Tibial nerve (tissue), 4 donors: ENCODE data around the gene IFI27L2. TPM values are rescaled to one million over a fixed set of nuclear protein-coding genes. Genes with fewer than 3 reads are reported as not detected.

Source experiments
- DNase-seq, 2 donors: peaks; one replicate each; pipeline ENCODE4 v3.0.0-alpha.2; 2019; ENCODE audit warnings: low spot score in 2 of 2
- H3K27ac ChIP-seq, 4 donors: fragments of 200-600 bp; sonication (generic) in 3 of 4; one replicate each; pipeline ENCODE4 v1.5.1; 2017 to 2019; ENCODE audit warnings: mild to moderate bottlenecking in 1 of 4
- H3K27me3 ChIP-seq, 2 donors: fragments of 200-600 bp; sonication (generic) in 1 of 2; one replicate each; pipeline versions ENCODE4 v1.5.1 to v1.6.0; 2017 to 2019
- H3K36me3 ChIP-seq, 3 donors: fragments of 200-600 bp; sonication (generic); one replicate each; pipeline ENCODE4 v1.5.1; 2018 to 2019
- H3K4me1 ChIP-seq, 4 donors: fragments of 200-600 bp; sonication (generic) in 3 of 4; one replicate each; pipeline ENCODE4 v1.5.1; 2017 to 2019
- H3K4me3 ChIP-seq, 4 donors: fragments of 200-600 bp; sonication (generic) in 3 of 4; one replicate each; pipeline ENCODE4 v1.5.1; 2017 to 2019; ENCODE audit warnings: mild to moderate bottlenecking in 1 of 4, moderate library complexity in 1 of 4
- H3K9me3 ChIP-seq, 4 donors: fragments of 200-600 bp; sonication (generic) in 3 of 4; one replicate each; pipeline ENCODE4 v1.5.1; 2017 to 2019
- CTCF ChIP-seq, 5 experiments: fragments of 200-600 bp in 3 of 5; fragments of 450-650 bp in 2 of 5; sonication (generic) in 3 of 5; IDR thresholded peaks; one replicate each; pipeline ENCODE4 v1.5.1; 2016 to 2019; ENCODE audit warnings: antibody characterized with exemption in 5 of 5, mild to moderate bottlenecking in 3 of 5, moderate library complexity in 2 of 5
- EP300 ChIP-seq, 2 donors: sonication (generic); formaldehyde crosslinking; IDR thresholded peaks; one replicate each; pipeline ENCODE4 v1.6.1; 2017; ENCODE audit warnings: antibody characterized with exemption in 2 of 2, mild to moderate bottlenecking in 1 of 2
- POLR2A ChIP-seq, 2 donors: fragments of 450-650 bp; IDR thresholded peaks; one replicate each; pipeline ENCODE4 v1.6.1; 2017; ENCODE audit warnings: antibody characterized with exemption in 2 of 2, mild to moderate bottlenecking in 2 of 2, moderate library complexity in 2 of 2
- WGBS, 2 donors: methylation state at CpG; one replicate each; pipeline ENCODE4 v1.1.5; 2018; 5-methylcytosine and 5-hydroxymethylcytosine counted together
- total RNA-seq, 4 donors: library from RNA; depleted of rRNA; stranded (reverse); fragments of >200 nt; gene quantifications; one replicate each; pipeline ENCODE4 v1.1.0, GENCODE V29; 2016

The IFI27L2 gene
- total RNA-seq, 4 donors from 2014 or later, result 76.8 to 146 (median 129) TPM

- Histone ChIP-seq H3K36me3 (peaks cover 0 to 20% (median 0%) of the 10 kb centered on the region in 3 donors), H3K4me3 (no peak overlapping the region), H3K9me3 (peaks cover 0 to 21% (median 0%) of the 10 kb centered on the region in 4 donors), H3K27me3 (no peaks in the 10 kb centered on the region), H3K4me1 (no peaks in the 10 kb centered on the region), H3K27ac (no peak overlapping the region)
- DNase-seq, result no peak
- TF ChIP-seq EP300 (IDR thresholded peaks at IDR 0.05) (no peak), POLR2A (IDR thresholded peaks at IDR 0.05) (no peak), CTCF (IDR thresholded peaks at IDR 0.05) (no peak)
- WGBS, 2 donors, result 63 to 94% methylated on average over 3 of the region's 3 CpGs
Observed at GRCh38 chr14:94122438-94122837, 7.0 kb downstream of the IFI27L2 start.

DNA sequence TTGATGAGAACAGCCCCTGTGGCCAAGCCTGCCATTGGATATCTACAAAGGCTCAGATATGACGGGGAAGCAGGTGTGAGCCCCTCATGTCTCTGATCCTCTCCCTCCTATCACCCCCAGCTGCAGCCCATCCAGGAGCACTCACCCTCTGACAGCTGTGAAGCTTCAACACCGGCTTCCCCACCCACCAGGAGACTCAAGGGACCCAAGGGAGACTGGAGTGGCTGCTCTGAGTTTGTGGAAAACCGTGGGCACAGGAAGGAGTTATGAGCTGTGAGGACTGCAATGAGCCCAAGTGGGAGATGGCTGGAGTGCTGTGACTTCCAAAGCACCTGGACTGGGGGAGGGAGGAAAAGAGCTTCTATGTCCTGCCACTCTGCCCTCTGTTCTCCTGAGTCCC lies 7.9 kb downstream of the IFI27L2 start:
- Histone ChIP-seq H3K36me3 (peaks cover 0 to 11% (median 0%) of the 10 kb centered on the region in 3 donors), H3K4me1 (no peaks in the 10 kb centered on the region), H3K27me3 (peaks cover 0 to 4% of the 10 kb centered on the region in 2 donors), H3K9me3 (peaks cover 0 to 21% (median 0%) of the 10 kb centered on the region in 4 donors), H3K4me3 (no peak overlapping the region), H3K27ac (peak overlapping the region in 2 of 4 donors; percentile 33 to 47)
- 49 to 62% methylated on average over 3 of the region's 3 CpGs for WGBS, 2 donors
- no peak for DNase-seq
- TF ChIP-seq EP300 (IDR thresholded peaks at IDR 0.05) (no peak), CTCF (IDR thresholded peaks at IDR 0.05) (no peak), POLR2A (IDR thresholded peaks at IDR 0.05) (no peak)

DNA sequence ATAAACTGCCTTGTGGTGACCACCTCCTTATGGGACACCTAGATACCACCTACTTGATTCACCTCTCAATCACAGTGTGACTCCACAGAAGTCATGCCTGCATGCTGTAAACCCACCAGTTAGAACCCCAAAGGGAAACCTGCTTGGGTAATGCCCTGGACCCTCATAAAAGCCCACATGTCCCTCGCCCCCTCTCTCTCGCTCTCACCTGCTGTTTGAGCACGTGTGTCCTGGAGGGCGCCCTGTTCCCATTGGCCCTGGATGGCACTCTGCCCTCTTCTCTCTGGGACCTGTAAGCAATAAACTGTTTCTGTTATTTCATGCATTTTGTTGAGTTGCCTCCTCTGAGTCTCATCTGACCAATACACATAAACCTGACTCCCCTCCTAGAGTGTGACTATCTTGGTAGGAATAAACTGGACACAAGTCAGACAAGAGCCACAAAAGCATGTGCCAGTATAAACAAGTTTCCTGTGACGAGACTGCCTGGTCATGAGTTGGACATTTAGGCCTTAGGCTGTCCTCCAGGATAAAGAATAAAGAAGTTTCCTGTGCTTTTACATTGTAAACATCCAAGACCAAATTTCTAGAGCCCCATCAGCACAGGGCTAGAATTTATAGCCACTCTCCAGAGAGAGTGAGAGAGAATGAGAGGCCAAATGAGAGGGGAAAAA lies 8.6 kb downstream of the IFI27L2 start:
- peaks cover 0 to 21% (median 0%) of the 10 kb centered on the region in 4 donors for H3K9me3 ChIP-seq
- no peak overlapping the region for H3K4me3 ChIP-seq
- no peak for TF ChIP-seq CTCF (IDR thresholded peaks at IDR 0.05)
- no peak for TF ChIP-seq EP300 (IDR thresholded peaks at IDR 0.05)
- TF ChIP-seq POLR2A (IDR thresholded peaks at IDR 0.05), result no peak
- peaks cover 0 to 7% of the 10 kb centered on the region in 2 donors for H3K27me3 ChIP-seq
- peaks cover 0 to 4% (median 0%) of the 10 kb centered on the region in 3 donors for H3K36me3 ChIP-seq
- peak overlapping the region in 1 of 4 donors; percentile 47 for H3K27ac ChIP-seq
- WGBS, 2 donors, result 71 to 72% methylated on average over 5 of the region's 5 CpGs
- peaks cover 0 to 1% (median 0%) of the 10 kb centered on the region in 4 donors for H3K4me1 ChIP-seq
- no peak for DNase-seq

GRCh38 chr14:94119071-94119470 lies 10.3 kb downstream of the IFI27L2 start:
- Histone ChIP-seq H3K27ac (no peak overlapping the region), H3K9me3 (peaks cover 0 to 21% (median 0%) of the 10 kb centered on the region in 4 donors), H3K36me3 (no peaks in the 10 kb centered on the region), H3K4me3 (no peak overlapping the region), H3K4me1 (peaks cover 0 to 19% (median 7%) of the 10 kb centered on the region in 4 donors), H3K27me3 (peaks cover 0 to 7% of the 10 kb centered on the region in 2 donors)
- DNase-seq, result no peak
- no peak for TF ChIP-seq CTCF (IDR thresholded peaks at IDR 0.05)

DNA sequence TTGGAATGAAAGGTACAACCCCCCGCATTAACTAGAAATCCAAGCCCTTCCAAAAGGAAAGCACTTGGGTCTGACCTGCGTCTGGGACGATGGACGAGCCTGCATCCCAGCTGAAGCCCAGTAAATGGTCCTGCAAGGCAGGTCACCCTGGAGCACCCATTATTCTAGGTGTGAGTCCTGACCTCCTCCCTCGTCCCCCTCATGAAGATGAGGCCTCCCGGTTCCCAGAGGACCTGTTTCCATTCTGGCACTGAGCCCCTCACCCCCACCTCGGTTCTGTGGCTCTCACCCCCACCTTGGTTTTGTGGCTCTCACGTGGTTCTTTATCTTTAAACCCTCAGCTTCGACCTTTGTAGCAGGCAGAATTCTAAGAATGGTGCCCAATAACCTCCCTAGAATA lies 11.5 kb downstream of the IFI27L2 start:
- no peak overlapping the region for H3K27ac ChIP-seq
- TF ChIP-seq CTCF (IDR thresholded peaks at IDR 0.05), result no peak
- TF ChIP-seq POLR2A (IDR thresholded peaks at IDR 0.05), result no peak
- no peak for TF ChIP-seq EP300 (IDR thresholded peaks at IDR 0.05)
- peaks cover 0 to 21% (median 0%) of the 10 kb centered on the region in 4 donors for H3K9me3 ChIP-seq
- WGBS, 2 donors, result 76 to 80% methylated on average over 9 of the region's 9 CpGs
- H3K27me3 ChIP-seq, result peaks cover 0 to 7% of the 10 kb centered on the region in 2 donors
- peaks cover 0 to 31% (median 11%) of the 10 kb centered on the region in 4 donors for H3K4me1 ChIP-seq
- DNase-seq, result no peak
- no peak overlapping the region for H3K4me3 ChIP-seq
- H3K36me3 ChIP-seq, result no peaks in the 10 kb centered on the region
